Panc1 (cell line): Measurements from ENCODE around the gene SHB. TPM values are rescaled to one million over a fixed set of nuclear protein-coding genes. Genes with fewer than 3 reads are reported as not detected.

ENCODE experiments used
- ATAC-seq: fragments of 200-7000 bp; cut with Tn5 transposase; 2 replicates; pipeline ENCODE4 v1.9.1; 2020; ENCODE audit warnings: mild to moderate bottlenecking, moderate library complexity
- BruUV-seq: library from RNA; stranded (reverse); fragments of 400-500 nt; replicated peaks from 2 replicates; lab custom pipeline; 2021; lab: Mats Ljungman, UMichigan
- CTCF ChIA-PET: fragments of 300-600 bp; sonication (Branson Sonifier 250); formaldehyde crosslinking; loops from one replicate; lab custom pipeline; 2022; ENCODE audit warnings: antibody characterized with exemption; lab: Charles Lee
- POLR2A ChIA-PET: fragments of 300-600 bp; sonication (Branson Sonifier 250); formaldehyde crosslinking; loops from one replicate; lab custom pipeline; 2022; ENCODE audit warnings: antibody characterized with exemption; lab: Charles Lee
- DNase-seq: peaks from one replicate; pipeline ENCODE4 v3.0.0-alpha.2; 2010; ENCODE audit warnings: low read depth, low spot score
- H3K27ac ChIP-seq: 2 replicates; pipeline ENCODE4 v1.5.1; 2011; ENCODE audit warnings: mild to moderate bottlenecking, low read length, inconsistent platforms
- H3K27me3 ChIP-seq: fragments of 200-500 bp; sonication (Bioruptor generic); 2 replicates; pipeline ENCODE4 v1.6.0; 2014; ENCODE audit warnings: low read length, inconsistent platforms; ENCODE audit not compliant: control insufficient read depth, insufficient read depth
- H3K36me3 ChIP-seq: fragments of 200-500 bp; sonication (Bioruptor generic); 2 replicates; pipeline ENCODE4 v1.5.1; 2014; ENCODE audit warnings: inconsistent platforms, mild to moderate bottlenecking, low read length, moderate library complexity; ENCODE audit not compliant: control insufficient read depth, insufficient read depth
- H3K4me1 ChIP-seq: 2 replicates; pipeline ENCODE4 v1.5.1; 2011; ENCODE audit warnings: inconsistent platforms, mild to moderate bottlenecking, low read length, moderate library complexity; ENCODE audit not compliant: control insufficient read depth, insufficient read depth
- H3K4me3 ChIP-seq, 2 experiments: 2 replicates each; pipeline ENCODE4 v1.5.1; 2011 to 2012; ENCODE audit warnings: low read depth in 2 of 2, low read length in 2 of 2, mild to moderate bottlenecking in 2 of 2, inconsistent platforms in 1 of 2, moderate library complexity in 1 of 2
- H3K9me3 ChIP-seq: fragments of 200-500 bp; sonication (Bioruptor generic); 2 replicates; pipeline ENCODE4 v1.5.1; 2014; ENCODE audit warnings: low read depth, mild to moderate bottlenecking, inconsistent platforms, low read length, moderate library complexity; ENCODE audit not compliant: control insufficient read depth, insufficient read depth
- POLR2AphosphoS5 ChIP-seq: IDR thresholded peaks from 2 replicates; pipeline ENCODE4 v1.6.1; 2012; ENCODE audit warnings: mild to moderate bottlenecking, low read depth, low read length, moderate library complexity
- SIN3A ChIP-seq: IDR thresholded peaks from 2 replicates; pipeline ENCODE4 v1.6.1; 2012; ENCODE audit warnings: low read depth, mild to moderate bottlenecking, low read length, moderate library complexity, borderline replicate concordance; ENCODE audit not compliant: insufficient read depth
- TCF7L2 ChIP-seq: IDR thresholded peaks from 2 replicates; pipeline ENCODE4 v1.6.1; 2011; ENCODE audit warnings: mild to moderate bottlenecking, low read depth, low read length, inconsistent platforms
- in situ Hi-C: cut with HindIII; loops from 2 replicates; pipeline ENCODE4 v1.10.0; 2016; ENCODE audit warnings: low sequenced_read_pairs, low pct_unique_long_range_greater_than_20kb
- intact Hi-C: fragments of 100-400 bp; cut with micrococcal nuclease; formaldehyde crosslinking; loops from one replicate; pipeline ENCODE4 v1.10.0; 2022; ENCODE audit not compliant: unreplicated experiment
- total RNA-seq: library from RNA; stranded (reverse); gene quantifications from one replicate; pipeline ENCODE4 v1.2.1, GENCODE V29; 2021; ENCODE audit not compliant: unreplicated experiment
- TF ChIP-seq, protein P1 (sequence below): fragments of 450-650 bp; IDR thresholded peaks from 2 replicates; pipeline ENCODE4 v1.5.1; 2017; ENCODE audit warnings: mild to moderate bottlenecking
- TF ChIP-seq, protein P2 (sequence below), 2 experiments: IDR thresholded peaks; 2 replicates each; pipeline ENCODE4 v1.6.1; 2011 to 2012; ENCODE audit warnings: low read depth in 2 of 2, control low read depth in 1 of 2, low read length in 1 of 2, mild to moderate bottlenecking in 1 of 2, moderate library complexity in 1 of 2; ENCODE audit not compliant: insufficient read depth in 1 of 2

Gene SHB
- total RNA-seq, 1 experiment from 2014 or later, result 59.9 TPM

DNA sequence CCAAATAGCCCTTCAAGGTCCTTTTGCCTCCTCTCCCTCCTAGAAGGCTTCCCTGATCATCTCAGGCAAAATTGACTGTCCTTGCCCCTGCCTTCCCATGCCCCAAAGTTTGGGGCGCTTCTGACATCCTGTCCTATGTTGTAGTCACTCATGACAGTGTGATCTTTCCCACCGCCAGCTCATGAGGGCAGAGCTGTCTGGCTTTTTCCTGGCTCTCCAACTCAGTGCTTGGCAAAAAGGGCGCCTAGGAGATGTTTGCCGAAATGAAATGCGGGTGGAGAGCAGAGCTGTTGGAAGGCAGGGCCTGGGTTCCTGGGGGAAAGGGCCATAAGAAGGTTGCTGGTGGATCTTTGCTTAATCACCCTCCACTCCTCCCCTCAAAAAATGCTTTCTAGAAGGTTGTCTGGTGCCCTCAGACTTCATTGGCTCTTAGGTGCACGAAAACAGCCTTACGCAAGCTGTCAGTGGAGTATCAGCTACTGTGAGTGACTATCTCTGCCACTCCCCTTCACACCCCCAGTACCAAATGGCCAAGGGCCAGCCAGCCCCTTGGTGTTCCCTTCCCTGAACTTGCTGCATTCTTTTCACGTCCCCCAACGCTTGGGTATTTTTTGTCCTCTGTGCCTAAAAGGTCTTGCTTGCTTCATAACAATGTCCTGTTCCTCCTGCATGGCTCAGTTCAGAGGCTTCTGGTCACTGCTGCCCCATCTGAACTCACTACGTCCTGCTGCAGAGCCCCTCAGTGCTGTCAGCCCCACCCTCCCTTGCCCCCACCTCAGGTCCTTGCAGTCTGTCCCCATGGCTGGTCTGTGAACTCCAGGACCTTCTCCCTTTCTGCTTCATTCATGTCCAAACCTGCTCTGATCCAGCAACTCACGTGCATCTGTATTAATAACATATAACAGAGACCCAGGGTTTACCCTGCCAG is 162.5 kb downstream of the SHB start:
- no TSS peak for BruUV-seq

DNA sequence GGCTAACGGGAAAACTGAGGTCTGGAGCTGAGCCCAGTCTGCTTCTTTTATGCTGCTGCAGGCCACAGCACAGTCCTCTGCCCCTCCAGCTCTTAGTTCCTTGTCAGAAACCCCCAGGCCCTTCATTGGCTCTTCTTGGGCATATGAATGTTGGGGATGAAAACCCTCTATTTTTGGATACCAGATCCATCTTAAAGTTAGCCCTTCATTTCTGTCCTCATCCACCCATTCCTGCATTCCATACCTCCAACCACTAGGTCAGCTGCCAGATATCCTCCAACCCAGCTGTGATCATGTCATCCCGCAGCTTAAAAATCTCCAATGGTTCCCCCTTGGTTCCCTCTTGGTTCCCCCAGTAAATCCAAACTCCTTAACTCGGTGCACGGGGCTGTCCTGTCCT is 163.3 kb downstream of the SHB start:
- in situ Hi-C loops (no loop called here), intact Hi-C loops (no loop called here)
- H3K9me3 ChIP-seq, result no peaks in the 10 kb centered on the region
- no peaks in the 10 kb centered on the region for H3K27me3 ChIP-seq
- no peak overlapping the region for H3K27ac ChIP-seq
- POLR2A ChIA-PET, result no interaction called here
- TF ChIP-seq TCF7L2 (no peak), POLR2AphosphoS5 (peak; percentile 19; the same call in 1 of the 2 replicates)
- DNase-seq (no peak), ATAC-seq (no peak)
- peaks cover 5% of the 10 kb centered on the region for H3K36me3 ChIP-seq
- H3K4me1 ChIP-seq, result peaks cover 24% of the 10 kb centered on the region
- CTCF ChIA-PET, result no interaction called here
- BruUV-seq, result no TSS peak
- H3K4me3 ChIP-seq, result no peak overlapping the region

More for the DNA sequence above, 162.5 kb downstream of the SHB start:
- ChIA-PET CTCF (no interaction called here), POLR2A (interaction anchor here (0.8 kb wide), 1 partner anchor 9 kb away, joined by 5 read pairs; no protein-coding TSS in a partner anchor)
- in situ Hi-C loops, result no loop called here
- peaks cover 5% of the 10 kb centered on the region for H3K36me3 ChIP-seq
- ATAC-seq (no peak), DNase-seq (no peak)
- intact Hi-C loops, result no loop called here
- no peaks in the 10 kb centered on the region for H3K27me3 ChIP-seq
- peak overlapping the region; percentile 17; the same call in 1 of the 2 replicates for H3K27ac ChIP-seq
- no peak overlapping the region for H3K4me3 ChIP-seq
- TF ChIP-seq, protein P1, sequence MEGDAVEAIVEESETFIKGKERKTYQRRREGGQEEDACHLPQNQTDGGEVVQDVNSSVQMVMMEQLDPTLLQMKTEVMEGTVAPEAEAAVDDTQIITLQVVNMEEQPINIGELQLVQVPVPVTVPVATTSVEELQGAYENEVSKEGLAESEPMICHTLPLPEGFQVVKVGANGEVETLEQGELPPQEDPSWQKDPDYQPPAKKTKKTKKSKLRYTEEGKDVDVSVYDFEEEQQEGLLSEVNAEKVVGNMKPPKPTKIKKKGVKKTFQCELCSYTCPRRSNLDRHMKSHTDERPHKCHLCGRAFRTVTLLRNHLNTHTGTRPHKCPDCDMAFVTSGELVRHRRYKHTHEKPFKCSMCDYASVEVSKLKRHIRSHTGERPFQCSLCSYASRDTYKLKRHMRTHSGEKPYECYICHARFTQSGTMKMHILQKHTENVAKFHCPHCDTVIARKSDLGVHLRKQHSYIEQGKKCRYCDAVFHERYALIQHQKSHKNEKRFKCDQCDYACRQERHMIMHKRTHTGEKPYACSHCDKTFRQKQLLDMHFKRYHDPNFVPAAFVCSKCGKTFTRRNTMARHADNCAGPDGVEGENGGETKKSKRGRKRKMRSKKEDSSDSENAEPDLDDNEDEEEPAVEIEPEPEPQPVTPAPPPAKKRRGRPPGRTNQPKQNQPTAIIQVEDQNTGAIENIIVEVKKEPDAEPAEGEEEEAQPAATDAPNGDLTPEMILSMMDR, result no peak
- no peak for TF ChIP-seq POLR2AphosphoS5
- TF ChIP-seq, protein P2, sequence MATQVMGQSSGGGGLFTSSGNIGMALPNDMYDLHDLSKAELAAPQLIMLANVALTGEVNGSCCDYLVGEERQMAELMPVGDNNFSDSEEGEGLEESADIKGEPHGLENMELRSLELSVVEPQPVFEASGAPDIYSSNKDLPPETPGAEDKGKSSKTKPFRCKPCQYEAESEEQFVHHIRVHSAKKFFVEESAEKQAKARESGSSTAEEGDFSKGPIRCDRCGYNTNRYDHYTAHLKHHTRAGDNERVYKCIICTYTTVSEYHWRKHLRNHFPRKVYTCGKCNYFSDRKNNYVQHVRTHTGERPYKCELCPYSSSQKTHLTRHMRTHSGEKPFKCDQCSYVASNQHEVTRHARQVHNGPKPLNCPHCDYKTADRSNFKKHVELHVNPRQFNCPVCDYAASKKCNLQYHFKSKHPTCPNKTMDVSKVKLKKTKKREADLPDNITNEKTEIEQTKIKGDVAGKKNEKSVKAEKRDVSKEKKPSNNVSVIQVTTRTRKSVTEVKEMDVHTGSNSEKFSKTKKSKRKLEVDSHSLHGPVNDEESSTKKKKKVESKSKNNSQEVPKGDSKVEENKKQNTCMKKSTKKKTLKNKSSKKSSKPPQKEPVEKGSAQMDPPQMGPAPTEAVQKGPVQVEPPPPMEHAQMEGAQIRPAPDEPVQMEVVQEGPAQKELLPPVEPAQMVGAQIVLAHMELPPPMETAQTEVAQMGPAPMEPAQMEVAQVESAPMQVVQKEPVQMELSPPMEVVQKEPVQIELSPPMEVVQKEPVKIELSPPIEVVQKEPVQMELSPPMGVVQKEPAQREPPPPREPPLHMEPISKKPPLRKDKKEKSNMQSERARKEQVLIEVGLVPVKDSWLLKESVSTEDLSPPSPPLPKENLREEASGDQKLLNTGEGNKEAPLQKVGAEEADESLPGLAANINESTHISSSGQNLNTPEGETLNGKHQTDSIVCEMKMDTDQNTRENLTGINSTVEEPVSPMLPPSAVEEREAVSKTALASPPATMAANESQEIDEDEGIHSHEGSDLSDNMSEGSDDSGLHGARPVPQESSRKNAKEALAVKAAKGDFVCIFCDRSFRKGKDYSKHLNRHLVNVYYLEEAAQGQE (IDR thresholded peaks at IDR 0.05; ENCODE audit: insufficient read depth in 1 of 2, low read depth in 2 of 2, low read length in 1 of 2), result no peak
- peaks cover 24% of the 10 kb centered on the region for H3K4me1 ChIP-seq
- no peaks in the 10 kb centered on the region for H3K9me3 ChIP-seq

DNA sequence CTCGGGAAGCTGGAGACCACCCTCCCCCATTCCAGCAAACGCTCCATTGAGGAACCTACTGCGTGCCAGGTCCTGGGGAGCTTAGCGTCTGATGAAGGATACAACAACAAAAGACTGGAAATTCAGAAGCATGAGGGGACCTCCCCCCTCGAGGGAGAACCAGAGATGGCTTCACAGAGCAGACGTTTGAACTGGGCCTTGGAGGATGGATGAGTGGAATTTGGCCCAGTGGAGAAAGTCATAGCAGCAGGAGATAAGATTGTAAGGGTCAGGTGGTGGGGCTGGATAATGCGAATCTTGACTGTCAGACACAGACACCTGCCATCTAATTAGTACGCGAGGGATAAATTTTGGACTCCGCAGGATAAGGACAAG is 163.9 kb downstream of the SHB start:
- H3K36me3 ChIP-seq, result peaks cover 5% of the 10 kb centered on the region
- peak overlapping the region; percentile 74 to 84 for H3K4me3 ChIP-seq
- CTCF ChIA-PET, result no interaction called here
- no peak for TF ChIP-seq TCF7L2
- no peak for TF ChIP-seq SIN3A
- TF ChIP-seq, protein P2 (IDR thresholded peaks at IDR 0.05; ENCODE audit: insufficient read depth in 1 of 2, low read depth in 2 of 2, low read length in 1 of 2), result no peak
- TF ChIP-seq, protein P1, result no peak
- TF ChIP-seq POLR2AphosphoS5, result no peak
- in situ Hi-C loops, result no loop called here
- peak overlapping the region; percentile 79 for H3K27ac ChIP-seq
- peaks cover 24% of the 10 kb centered on the region for H3K4me1 ChIP-seq
- POLR2A ChIA-PET, result no interaction called here
- DNase-seq, result no peak
- intact Hi-C loops, result no loop called here
- no TSS peak for BruUV-seq
- no peak for ATAC-seq
- no peaks in the 10 kb centered on the region for H3K9me3 ChIP-seq
- no peaks in the 10 kb centered on the region for H3K27me3 ChIP-seq
